Measurements from ENCODE around the gene FOXO3.
A peak's percentile ranks its signal among the peaks of the same experiment; 100 is the strongest.
"Not testable (repeated sequence)": the region's sequence is repeated elsewhere in the genome, so short reads cannot be mapped to it uniquely, and the experiment has no call there.

The FOXO3 gene

DNA sequence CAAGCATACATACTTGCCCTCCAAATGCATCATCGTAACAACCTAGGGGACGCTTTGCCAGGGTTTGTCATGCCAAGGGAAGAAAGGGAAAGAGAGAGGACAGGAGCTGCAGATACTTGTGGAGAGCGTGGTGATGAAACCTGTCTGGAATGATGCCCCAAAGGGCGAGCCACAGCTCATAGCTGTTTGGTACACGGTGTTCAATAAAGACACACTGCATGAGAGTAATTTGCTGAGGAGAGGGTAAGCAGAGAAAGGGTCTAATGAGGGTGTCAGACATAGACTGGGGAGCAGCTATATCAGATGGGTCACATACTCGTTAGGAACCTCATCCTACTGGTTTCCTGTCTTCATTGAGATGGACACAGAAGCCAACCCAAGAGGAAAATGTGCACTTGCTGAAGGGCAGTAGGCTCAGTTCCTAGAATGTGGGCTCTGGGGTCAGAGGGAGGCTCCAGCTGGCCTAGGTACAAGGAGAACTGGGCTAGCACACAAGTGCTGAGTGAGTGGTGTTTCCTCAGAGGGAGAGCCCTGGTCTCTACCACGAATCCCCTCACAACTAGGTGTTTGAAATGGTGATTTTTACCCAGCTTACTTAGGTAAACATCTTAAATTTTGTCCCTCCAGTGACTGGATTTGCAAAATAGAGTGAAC, 5.2 kb upstream of the FOXO3 start:
- DNase-seq (ENCODE audit: low read depth in 3 of 3) = no peak

- no peak for DNase-seq (ENCODE audit: low read depth in 3 of 3)
Observed at GRCh38 chr6:108556250-108556649, 4.5 kb upstream of the FOXO3 start.

- DNase-seq (ENCODE audit: low read depth in 3 of 3) = no peak
Observed at GRCh38 chr6:108556866-108557493, 3.7 kb upstream of the FOXO3 start.

DNA sequence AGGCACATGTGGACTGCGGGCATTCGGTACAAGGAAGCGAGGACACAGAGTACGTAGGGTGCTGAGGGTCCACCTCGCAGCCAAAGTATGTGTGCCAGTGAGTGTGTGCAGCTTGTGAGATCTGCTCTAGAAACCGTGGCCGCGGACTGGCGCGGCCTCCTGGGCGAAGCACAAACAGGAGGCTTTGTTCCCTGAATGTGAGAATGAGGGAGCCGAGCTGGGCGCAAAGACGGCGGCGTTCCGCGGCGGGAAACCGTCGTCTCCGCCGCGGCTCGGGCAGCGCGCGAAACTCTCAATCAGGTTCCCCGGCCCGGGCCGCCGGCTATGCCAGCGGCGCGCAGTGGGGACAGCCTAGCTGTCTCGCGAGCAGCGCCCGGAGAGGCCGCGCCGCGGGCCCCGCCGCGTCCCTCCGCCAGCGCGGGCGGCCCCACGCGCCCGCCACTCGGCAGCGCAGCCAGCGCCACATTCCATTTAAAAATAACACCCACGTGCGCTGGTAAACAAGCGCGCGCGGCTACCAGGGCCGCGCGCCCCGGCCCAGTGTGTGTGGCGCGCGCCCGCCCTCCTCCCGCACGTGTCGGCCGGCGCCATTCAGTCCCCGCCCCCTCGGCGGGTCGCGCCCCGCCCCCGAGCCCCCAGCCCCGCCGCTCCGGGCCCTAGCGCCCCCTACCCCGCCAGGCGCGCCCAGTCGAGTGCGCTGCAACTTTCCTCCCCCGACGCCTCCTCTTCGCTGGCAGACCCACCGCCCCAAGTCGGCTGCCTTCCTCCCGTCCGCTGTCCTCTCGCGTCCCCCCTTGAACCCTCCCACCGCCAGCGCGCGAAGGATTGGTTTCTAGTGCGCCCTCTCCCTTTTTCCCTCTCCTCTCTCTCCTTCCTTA, 3.0 kb upstream of the FOXO3 start:
- peak; percentile 50 to 68 (median 60) for DNase-seq (ENCODE audit: low read depth in 3 of 3)

GRCh38 chr6:108558372-108559096, 2.2 kb upstream of the FOXO3 start:
- DNase-seq (ENCODE audit: low read depth in 3 of 3) = peak; percentile 92 to 94 (median 94)

DNA sequence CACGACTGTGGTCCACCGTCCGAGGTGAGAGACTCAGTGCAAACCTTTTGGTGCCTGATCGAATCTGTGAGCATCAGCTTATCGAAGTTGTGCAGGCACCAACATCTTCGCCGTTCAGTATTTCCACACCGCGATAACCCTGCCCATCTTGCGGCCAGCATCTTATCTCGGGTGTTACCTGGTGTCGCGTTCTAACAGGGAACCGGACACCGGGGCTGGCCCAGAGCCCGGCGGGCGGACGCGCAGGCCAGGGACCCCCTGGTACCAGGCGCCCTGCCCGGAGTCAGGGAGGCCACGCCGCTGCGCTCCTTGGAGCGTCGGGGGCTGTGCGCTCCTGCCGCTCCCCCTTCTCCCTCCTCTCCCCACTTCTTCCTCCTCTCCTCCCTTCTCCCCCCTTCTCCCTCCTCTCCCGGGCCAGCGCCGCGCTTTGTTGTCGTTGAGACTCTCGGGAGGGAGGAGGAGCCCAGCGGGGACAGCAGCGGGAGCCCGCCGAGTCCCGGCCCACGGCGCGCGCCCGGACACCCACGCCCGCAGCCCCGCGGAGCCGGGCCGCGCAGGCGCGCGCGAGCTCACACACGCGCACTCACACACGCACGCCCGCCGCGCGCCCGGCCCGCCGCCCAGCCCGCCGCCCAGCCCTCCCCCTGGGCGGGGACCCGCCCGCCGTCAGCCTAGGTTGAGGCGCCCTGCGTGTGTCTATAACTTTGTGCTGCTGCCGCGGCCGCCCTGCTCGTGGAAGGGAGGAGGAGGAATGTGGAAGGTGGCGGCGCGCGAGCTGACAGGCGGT, 1.4 kb upstream of the FOXO3 start:
- DNase-seq (ENCODE audit: low read depth in 3 of 3) = peak; percentile 62 to 79 (median 70)

GRCh38 chr6:108559884-108560462, 744 bp upstream of the FOXO3 start:
- peak in 1 of 3 experiments; percentile 15 for DNase-seq (ENCODE audit: low read depth in 3 of 3)

DNA sequence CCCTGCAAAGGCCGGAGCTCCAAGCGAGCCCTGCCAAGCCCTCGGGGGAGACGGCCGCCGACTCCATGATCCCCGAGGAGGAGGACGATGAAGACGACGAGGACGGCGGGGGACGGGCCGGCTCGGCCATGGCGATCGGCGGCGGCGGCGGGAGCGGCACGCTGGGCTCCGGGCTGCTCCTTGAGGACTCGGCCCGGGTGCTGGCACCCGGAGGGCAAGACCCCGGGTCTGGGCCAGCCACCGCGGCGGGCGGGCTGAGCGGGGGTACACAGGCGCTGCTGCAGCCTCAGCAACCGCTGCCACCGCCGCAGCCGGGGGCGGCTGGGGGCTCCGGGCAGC, 561 bp downstream of the FOXO3 start:
- not testable (repeated sequence) for DNase-seq (ENCODE audit: low read depth in 3 of 3)

DNA sequence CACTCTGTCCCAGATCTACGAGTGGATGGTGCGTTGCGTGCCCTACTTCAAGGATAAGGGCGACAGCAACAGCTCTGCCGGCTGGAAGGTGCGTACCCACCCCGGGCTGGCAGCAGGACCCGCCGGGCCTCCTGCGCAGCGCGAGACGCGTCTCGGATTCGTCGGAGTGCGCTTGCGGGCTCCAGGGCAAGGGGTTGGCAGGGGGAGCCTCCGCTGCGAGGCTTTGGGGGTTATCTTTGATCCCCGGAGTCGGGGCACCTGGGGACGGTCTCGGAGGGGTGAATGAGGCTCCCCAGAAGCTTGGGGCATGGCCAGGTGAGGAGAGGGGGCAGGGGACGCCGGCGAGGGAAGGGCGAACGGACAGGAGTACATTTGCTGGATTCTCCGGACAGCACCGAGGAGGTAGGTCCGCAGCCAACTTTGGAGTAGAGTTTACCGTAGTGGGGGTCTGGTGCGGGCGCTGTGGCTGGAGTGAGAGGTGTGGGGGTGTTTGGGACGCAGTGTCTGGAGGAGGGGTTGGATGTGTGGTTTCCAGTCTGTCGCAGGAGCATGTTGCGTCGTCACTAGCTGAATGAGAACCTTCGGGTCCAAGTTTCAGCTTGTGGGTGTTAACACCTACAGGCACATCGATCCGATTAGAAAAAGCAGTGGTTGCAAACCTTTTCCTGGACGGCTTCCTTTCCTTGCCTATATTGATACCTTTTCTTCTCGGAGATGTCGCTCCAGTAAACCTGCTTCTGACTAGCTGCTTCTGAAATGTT, 1.2 kb downstream of the FOXO3 start:
- DNase-seq (ENCODE audit: low read depth in 3 of 3) = no peak

- no peak for DNase-seq (ENCODE audit: low read depth in 3 of 3)
Observed at GRCh38 chr6:108562503-108562993, 1.8 kb downstream of the FOXO3 start.

DNA sequence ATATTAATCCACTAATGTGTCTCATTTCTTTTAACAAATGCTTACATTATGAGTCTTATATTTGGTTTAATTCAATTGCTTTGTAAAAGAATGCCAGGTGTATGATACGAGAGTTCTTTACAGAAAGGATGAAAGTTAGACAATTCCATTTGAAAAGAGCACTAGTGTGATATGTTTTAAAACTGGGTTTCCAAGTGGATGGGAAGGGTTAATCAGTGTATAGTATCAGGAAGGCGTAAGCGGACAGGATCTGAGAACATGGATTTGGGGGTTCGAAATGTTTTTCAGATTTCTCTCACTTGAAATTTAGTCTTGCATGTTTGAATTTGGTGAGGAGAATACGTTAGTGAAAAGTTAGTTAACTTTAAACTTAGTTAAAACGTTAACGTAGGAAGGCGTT, 2.6 kb downstream of the FOXO3 start:
- DNase-seq (ENCODE audit: low read depth in 3 of 3) = no peak

- DNase-seq (ENCODE audit: low read depth in 3 of 3) = no peak
Observed at GRCh38 chr6:108564178-108564577, 3.5 kb downstream of the FOXO3 start.

GRCh38 chr6:108565091-108565766, 4.5 kb downstream of the FOXO3 start:
- DNase-seq (ENCODE audit: low read depth in 3 of 3) = no peak

GRCh38 chr6:108565893-108566292, 5.2 kb downstream of the FOXO3 start:
- DNase-seq (ENCODE audit: low read depth in 3 of 3) = no peak

DNA sequence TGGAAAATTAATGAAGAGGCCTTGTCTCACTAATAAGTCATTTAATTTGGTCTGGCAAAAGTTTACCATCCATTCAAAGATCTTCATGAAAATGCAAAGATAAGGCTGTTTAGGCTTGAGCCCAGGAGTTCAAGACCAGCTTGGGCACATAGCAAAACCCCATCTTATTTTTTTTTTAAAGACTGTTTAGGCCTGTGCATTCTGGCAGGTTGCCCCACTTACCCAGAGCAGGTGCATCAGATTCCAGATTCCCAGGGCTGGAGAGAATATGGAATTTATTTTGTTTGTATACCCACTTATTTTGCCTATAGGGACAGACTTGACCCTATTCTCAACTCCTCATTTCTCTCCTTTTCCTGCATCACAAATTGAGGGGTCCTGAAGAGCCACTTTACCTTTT, 5.7 kb downstream of the FOXO3 start:
- no peak for DNase-seq (ENCODE audit: low read depth in 3 of 3)

DNA sequence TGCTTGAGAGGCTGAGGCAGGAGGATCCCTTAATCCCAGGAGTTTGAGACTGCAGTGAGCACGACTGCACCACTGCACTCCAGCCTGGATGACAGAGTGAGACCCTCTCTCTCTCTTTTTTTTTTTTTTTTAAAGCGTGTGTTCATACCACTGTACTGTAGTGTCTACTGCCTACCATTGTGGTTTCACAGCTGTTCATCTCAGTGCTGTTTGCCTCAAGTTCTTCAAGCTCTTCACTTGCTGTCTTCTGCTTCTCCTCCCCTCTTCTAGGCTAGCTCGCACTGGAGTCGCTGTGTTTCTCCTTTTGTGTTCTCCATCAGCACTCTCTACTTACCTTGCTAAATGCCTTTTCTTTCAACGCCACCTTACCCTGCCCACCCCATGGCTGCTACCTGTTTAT, 7.4 kb downstream of the FOXO3 start:
- no peak for DNase-seq (ENCODE audit: low read depth in 3 of 3)

- DNase-seq (ENCODE audit: low read depth in 3 of 3) = no peak
Observed at GRCh38 chr6:108568551-108569305, 8.0 kb downstream of the FOXO3 start.

- DNase-seq (ENCODE audit: low read depth in 3 of 3) = no peak
Observed at GRCh38 chr6:108570517-108570916, 9.8 kb downstream of the FOXO3 start.

Measured in stimulated activated CD4-positive, alpha-beta T cell treated with anti-CD3 and anti-CD28 coated beads, TNF-alpha, amount 100 ng/mL, for 24 hours (primary cell).